K562 (cell line): ENCODE results near the gene P4HB. TPM values are rescaled to one million over a fixed set of nuclear protein-coding genes. Genes with fewer than 3 reads are reported as not detected.

Experiments used
- CHD1 ChIP-seq: fragments of 200-600 bp; sonication (generic); IDR thresholded peaks from one replicate; pipeline ENCODE4 v1.6.1; 2012; ENCODE audit warnings: mild to moderate bottlenecking, moderate library complexity, low read length, inconsistent platforms
- FOS ChIP-seq: IDR thresholded peaks from 3 replicates; pipeline ENCODE4 v1.6.1; 2011; ENCODE audit not compliant: insufficient read length; ENCODE audit errors: extremely low read depth
- GABPB1 ChIP-seq: sonication (generic); formaldehyde crosslinking; IDR thresholded peaks from 2 replicates; pipeline ENCODE4 v1.8.0; 2022; ENCODE audit warnings: mild to moderate bottlenecking, missing genetic modification reagents
- HDAC2 ChIP-seq: fragments of 450-650 bp; IDR thresholded peaks from 2 replicates; pipeline ENCODE4 v1.6.1; 2016; ENCODE audit warnings: mild to moderate bottlenecking
- NUFIP1 ChIP-seq: fragments of 450-650 bp; IDR thresholded peaks from 2 replicates; pipeline ENCODE4 v1.6.1; 2018; ENCODE audit not compliant: partially characterized antibody
- RB1 ChIP-seq: fragments of 450-650 bp; IDR thresholded peaks from 2 replicates; pipeline ENCODE4 v1.6.1; 2017; ENCODE audit warnings: low read depth, mild to moderate bottlenecking
- RHOXF2B ChIP-seq: fragments of 250-450 bp; sonication (Bioruptor Pico); conservative IDR thresholded peaks from 2 replicates; pipeline ENCODE4 v1.5.1; 2021
- SIN3B ChIP-seq: fragments of 450-650 bp; IDR thresholded peaks from 2 replicates; pipeline ENCODE4 v1.6.1; 2017; ENCODE audit warnings: low read depth, mild to moderate bottlenecking, moderate library complexity
- SRSF7 ChIP-seq: fragments of 200-400 bp; formaldehyde crosslinking; optimal IDR thresholded peaks from 2 replicates; pipeline ENCODE3; 2017; ENCODE audit warnings: mild to moderate bottlenecking, low read depth, low read length
- TAF7 ChIP-seq: fragments of 450-650 bp; IDR thresholded peaks from 2 replicates; pipeline ENCODE4 v1.6.1; 2016; ENCODE audit warnings: missing genetic modification characterization, missing compliant biosample characterization
- UBTF ChIP-seq, 2 experiments: IDR thresholded peaks; 2 replicates each; pipeline ENCODE4 v1.6.1; 2012; ENCODE audit warnings: improper control_type of control experiment in 2 of 2, low read depth in 2 of 2, low read length in 2 of 2, borderline replicate concordance in 1 of 2
- WHSC1 ChIP-seq: IDR thresholded peaks from one replicate; pipeline ENCODE4 v1.6.1; 2012; ENCODE audit warnings: low read length, control low read depth, inconsistent platforms
- ZNF253 ChIP-seq: fragments of 250-450 bp; sonication (Bioruptor Pico); conservative IDR thresholded peaks from 2 replicates; pipeline ENCODE4 v1.6.1; 2021; ENCODE audit warnings: mild to moderate bottlenecking
- ZNF79 ChIP-seq: fragments of 250-450 bp; sonication (Bioruptor Pico); IDR thresholded peaks from 2 replicates; pipeline ENCODE4 v1.4.0; 2020; ENCODE audit warnings: low read depth, mild to moderate bottlenecking, moderate library complexity
- polyA plus RNA-seq, 8 experiments: library from polyadenylated mRNA; depleted of rRNA in 4 of 8; stranded (reverse) in 5 of 8; unstranded in 3 of 8; fragments of >200 nt; fragmentation: Nextera tagmentation in 2 of 8; fragmentation: Illumina TruSeq in 1 of 8; extraction: Ambion mirVana in 2 of 8; extraction: Trizol in 1 of 8; gene quantifications; 2 replicates each; pipeline versions ENCODE4 v1.2.1 to v1.2.3, GENCODE V29; 2011 to 2014; ENCODE audit warnings: inconsistent platforms in 1 of 8, missing spikeins in 1 of 8
- total RNA-seq, 7 experiments: library from RNA; depleted of rRNA in 6 of 7; stranded (reverse); fragments of >200 nt in 6 of 7; fragmentation: Illumina TruSeq in 2 of 7; extraction: Trizol in 2 of 7; gene quantifications; 2 replicates each; pipeline versions ENCODE4 v1.2.1 to v1.2.3, GENCODE V29; 2011 to 2021; ENCODE audit warnings: low replicate concordance in 1 of 7
- TF ChIP-seq, protein P1 (sequence below): sonication (generic); formaldehyde crosslinking; IDR thresholded peaks from 2 replicates; pipeline ENCODE4 v1.8.0; 2022; ENCODE audit warnings: mild to moderate bottlenecking, missing genetic modification reagents, borderline replicate concordance
- TF ChIP-seq, protein P2 (sequence below): fragments of 150-350 bp; IDR thresholded peaks from 2 replicates; pipeline ENCODE4 v1.6.1; 2014; ENCODE audit warnings: low read depth, mild to moderate bottlenecking, low read length, borderline replicate concordance

The P4HB gene
- total and polyA plus RNA-seq, 9 of the 15 experiments (the other 6 are each of a cell fraction or from before 2014, with no cell fraction given), result 4.4 to 645 (median 325) TPM

DNA sequence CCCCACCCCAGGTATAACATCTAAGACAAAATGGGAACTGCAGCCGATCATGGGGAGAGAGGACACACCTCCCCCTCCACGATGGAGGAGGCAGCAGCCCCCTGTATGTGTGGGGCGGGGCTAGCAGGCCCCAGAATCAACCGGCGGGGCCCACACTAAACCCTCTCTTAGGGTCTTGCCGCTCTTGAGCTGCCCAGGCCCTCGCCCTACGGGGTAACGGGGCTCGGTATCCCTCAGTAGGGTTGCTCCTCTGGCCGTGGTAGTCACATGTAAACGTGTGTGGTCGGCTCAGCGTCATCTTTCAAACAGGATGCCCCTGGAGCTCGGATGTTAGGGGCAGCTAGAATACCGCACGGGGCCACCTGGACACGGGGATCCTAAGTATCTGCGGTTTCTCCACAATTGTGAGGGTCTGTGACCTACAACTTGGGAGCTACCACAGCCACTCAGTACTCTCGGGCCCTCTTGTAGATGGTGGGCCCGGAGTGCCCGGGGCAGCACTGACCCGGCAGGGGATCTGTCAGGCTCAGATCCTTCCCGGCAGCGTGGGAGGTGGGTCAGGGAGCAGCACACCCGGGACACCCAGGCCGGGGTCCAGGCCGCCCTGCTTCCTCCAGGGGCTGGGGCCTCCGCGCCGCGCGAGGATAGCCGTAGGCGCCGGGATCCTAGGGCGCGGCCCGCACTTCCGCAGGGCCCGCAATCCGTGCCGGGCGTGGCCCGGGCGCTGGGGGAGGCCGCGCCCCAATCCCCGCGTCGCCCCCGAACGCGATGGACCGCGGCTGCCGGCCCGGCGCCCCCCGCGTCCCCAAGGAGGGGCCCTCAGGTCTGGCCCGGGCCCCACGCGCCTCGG is 10.0 kb upstream of the P4HB start (continued):
- TF ChIP-seq ZNF79, result no peak
- no peak for TF ChIP-seq RHOXF2B (CRISPR knock-in tag)
- TF ChIP-seq, protein P1, sequence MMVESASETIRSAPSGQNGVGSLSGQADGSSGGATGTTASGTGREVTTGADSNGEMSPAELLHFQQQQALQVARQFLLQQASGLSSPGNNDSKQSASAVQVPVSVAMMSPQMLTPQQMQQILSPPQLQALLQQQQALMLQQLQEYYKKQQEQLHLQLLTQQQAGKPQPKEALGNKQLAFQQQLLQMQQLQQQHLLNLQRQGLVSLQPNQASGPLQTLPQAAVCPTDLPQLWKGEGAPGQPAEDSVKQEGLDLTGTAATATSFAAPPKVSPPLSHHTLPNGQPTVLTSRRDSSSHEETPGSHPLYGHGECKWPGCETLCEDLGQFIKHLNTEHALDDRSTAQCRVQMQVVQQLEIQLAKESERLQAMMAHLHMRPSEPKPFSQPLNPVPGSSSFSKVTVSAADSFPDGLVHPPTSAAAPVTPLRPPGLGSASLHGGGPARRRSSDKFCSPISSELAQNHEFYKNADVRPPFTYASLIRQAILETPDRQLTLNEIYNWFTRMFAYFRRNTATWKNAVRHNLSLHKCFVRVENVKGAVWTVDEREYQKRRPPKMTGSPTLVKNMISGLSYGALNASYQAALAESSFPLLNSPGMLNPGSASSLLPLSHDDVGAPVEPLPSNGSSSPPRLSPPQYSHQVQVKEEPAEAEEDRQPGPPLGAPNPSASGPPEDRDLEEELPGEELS (CRISPR knock-in tag), result 0 out of 2 replicates have a peak, but pooled peaks have one; percentile 17
- TF ChIP-seq, protein P2, sequence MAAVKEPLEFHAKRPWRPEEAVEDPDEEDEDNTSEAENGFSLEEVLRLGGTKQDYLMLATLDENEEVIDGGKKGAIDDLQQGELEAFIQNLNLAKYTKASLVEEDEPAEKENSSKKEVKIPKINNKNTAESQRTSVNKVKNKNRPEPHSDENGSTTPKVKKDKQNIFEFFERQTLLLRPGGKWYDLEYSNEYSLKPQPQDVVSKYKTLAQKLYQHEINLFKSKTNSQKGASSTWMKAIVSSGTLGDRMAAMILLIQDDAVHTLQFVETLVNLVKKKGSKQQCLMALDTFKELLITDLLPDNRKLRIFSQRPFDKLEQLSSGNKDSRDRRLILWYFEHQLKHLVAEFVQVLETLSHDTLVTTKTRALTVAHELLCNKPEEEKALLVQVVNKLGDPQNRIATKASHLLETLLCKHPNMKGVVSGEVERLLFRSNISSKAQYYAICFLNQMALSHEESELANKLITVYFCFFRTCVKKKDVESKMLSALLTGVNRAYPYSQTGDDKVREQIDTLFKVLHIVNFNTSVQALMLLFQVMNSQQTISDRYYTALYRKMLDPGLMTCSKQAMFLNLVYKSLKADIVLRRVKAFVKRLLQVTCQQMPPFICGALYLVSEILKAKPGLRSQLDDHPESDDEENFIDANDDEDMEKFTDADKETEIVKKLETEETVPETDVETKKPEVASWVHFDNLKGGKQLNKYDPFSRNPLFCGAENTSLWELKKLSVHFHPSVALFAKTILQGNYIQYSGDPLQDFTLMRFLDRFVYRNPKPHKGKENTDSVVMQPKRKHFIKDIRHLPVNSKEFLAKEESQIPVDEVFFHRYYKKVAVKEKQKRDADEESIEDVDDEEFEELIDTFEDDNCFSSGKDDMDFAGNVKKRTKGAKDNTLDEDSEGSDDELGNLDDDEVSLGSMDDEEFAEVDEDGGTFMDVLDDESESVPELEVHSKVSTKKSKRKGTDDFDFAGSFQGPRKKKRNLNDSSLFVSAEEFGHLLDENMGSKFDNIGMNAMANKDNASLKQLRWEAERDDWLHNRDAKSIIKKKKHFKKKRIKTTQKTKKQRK, result no peak
- TF ChIP-seq HDAC2, result no peak
- 0 out of 2 replicates have a peak, but pooled peaks have one; percentile 20 for TF ChIP-seq SIN3B
- no peak for TF ChIP-seq TAF7
- TF ChIP-seq UBTF (IDR thresholded peaks at IDR 0.05; ENCODE audit: borderline replicate concordance in 1 of 2, low read depth in 2 of 2, low read length in 2 of 2), result 0 out of 4 replicates have a peak, but pooled peaks of 1 of the 2 experiments have one; percentile 27
- peak; percentile 46; the same call in 1 of the 2 replicates for TF ChIP-seq GABPB1 (CRISPR knock-in tag)
- peak; percentile 95 for TF ChIP-seq CHD1
- TF ChIP-seq NUFIP1, result no peak
- TF ChIP-seq FOS, result no peak
- peak; percentile 60; the same call in 1 of the 2 replicates for TF ChIP-seq RB1
- no peak for TF ChIP-seq SRSF7
- TF ChIP-seq WHSC1, result no peak
- no peak for TF ChIP-seq ZNF253 (CRISPR knock-in tag)
